K562 (cell line): Measurements from ENCODE around the gene COBLL1. TPM values are rescaled to one million over a fixed set of nuclear protein-coding genes. Genes with fewer than 3 reads are reported as not detected.

Experiments used
- ATAC-seq: fragments of 200-7000 bp; cut with Tn5 transposase; 3 replicates; pipeline ENCODE4 v1.9.1; 2020; ENCODE audit warnings: moderate library complexity
- BruUV-seq: library from RNA; stranded (reverse); fragments of 400-500 nt; replicated peaks from 2 replicates; lab custom pipeline; 2021; lab: Mats Ljungman, UMichigan
- CTCF ChIA-PET: fragments of 300-600 bp; formaldehyde crosslinking; extraction: SDS; loops from one replicate; lab custom pipeline; 2021; ENCODE audit warnings: low intra/inter-chr PET ratio; lab: Yijun Ruan, JAX
- POLR2A ChIA-PET: fragments of 300-600, 350-650 bp; sonication (Branson Sonifier 250); formaldehyde crosslinking; extraction: SDS; loops from one replicate; lab custom pipeline; 2021; ENCODE audit warnings: antibody characterized with exemption, inconsistent platforms; lab: Yijun Ruan, JAX
- DNase-seq, 4 experiments: peaks; one replicate each; pipeline versions ENCODE4 v3.0.0 to v3.0.0-alpha.2; 2011 to 2018; ENCODE audit warnings: low spot score in 3 of 4, mixed read lengths in 3 of 4; ENCODE audit errors: extremely low read depth in 1 of 4
- FAIRE-seq: peaks from 2 replicates; lab custom pipeline; 2011; peaks lifted over from hg19 to GRCh38; lab: Jason Lieb, UNC
- H2AFZ ChIP-seq: 2 replicates; pipeline ENCODE4 v1.6.0; 2011; ENCODE audit warnings: low read depth, low read length, control low read depth, inconsistent platforms
- H3K27ac ChIP-seq: fragments of 200-600 bp; 3 replicates; pipeline ENCODE4 v1.8.0; 2011; ENCODE audit warnings: low read depth, mild to moderate bottlenecking, control low read depth, inconsistent platforms, low read length, moderate library complexity, mixed read lengths; ENCODE audit errors: extremely low read depth
- H3K27me3 ChIP-seq, 2 experiments: fragments of 300-600 bp in 1 of 2; 2 replicates in 1 of 2; 3 replicates in 1 of 2; pipeline versions ENCODE4 v1.6.0 to v1.8.0; 2011; ENCODE audit warnings: inconsistent platforms in 2 of 2, low read length in 2 of 2, mild to moderate bottlenecking in 1 of 2, mixed read lengths in 1 of 2, moderate library complexity in 1 of 2; ENCODE audit not compliant: control insufficient read depth in 2 of 2, insufficient read depth in 2 of 2
- H3K36me3 ChIP-seq: fragments of 300-600 bp; 3 replicates; pipeline ENCODE4 v1.8.0; 2011; ENCODE audit warnings: mild to moderate bottlenecking, low read length, inconsistent platforms; ENCODE audit not compliant: control insufficient read depth, insufficient read depth
- H3K4me1 ChIP-seq, 2 experiments: fragments of 200-600 bp in 1 of 2; replicated peaks in 1 of 2; 2 replicates in 1 of 2; 3 replicates in 1 of 2; pipeline versions ENCODE4 v1.5.1 to v1.8.0; 2011; ENCODE audit warnings: inconsistent platforms in 2 of 2, low read length in 2 of 2, mild to moderate bottlenecking in 1 of 2, mixed read lengths in 1 of 2, moderate library complexity in 1 of 2; ENCODE audit not compliant: control insufficient read depth in 2 of 2, insufficient read depth in 2 of 2
- H3K4me2 ChIP-seq: 2 replicates; pipeline ENCODE4 v1.6.1; 2011; ENCODE audit warnings: low read length, control low read depth, inconsistent platforms, mixed read lengths; ENCODE audit not compliant: insufficient read depth
- H3K4me3 ChIP-seq: fragments of 200-600 bp; sonication (generic), shearing (Covaris generic); 2 replicates; pipeline ENCODE4 v1.5.1; 2016; ENCODE audit warnings: control low read depth, inconsistent platforms
- H3K79me2 ChIP-seq: fragments of 200-600 bp; 3 replicates; pipeline ENCODE4 v1.8.0; 2011; ENCODE audit warnings: low read length, inconsistent platforms; ENCODE audit not compliant: control insufficient read depth, insufficient read depth
- H3K9ac ChIP-seq, 2 experiments: 2 replicates each; pipeline versions ENCODE4 v1.6.0 to v1.6.1; 2011; ENCODE audit warnings: low read depth in 2 of 2, low read length in 2 of 2, control low read depth in 1 of 2, inconsistent platforms in 1 of 2, mild to moderate bottlenecking in 1 of 2, mixed read lengths in 1 of 2; ENCODE audit not compliant: insufficient read depth in 1 of 2
- H3K9me1 ChIP-seq: one replicate; pipeline ENCODE4 v1.6.0; 2011; ENCODE audit warnings: inconsistent platforms, mild to moderate bottlenecking, low read length, moderate library complexity; ENCODE audit not compliant: control insufficient read depth, insufficient read depth
- H3K9me3 ChIP-seq: replicated peaks from 2 replicates; pipeline ENCODE4 v1.5.1; 2011; ENCODE audit warnings: low read depth, low read length, inconsistent platforms; ENCODE audit not compliant: control insufficient read depth, insufficient read depth
- H4K20me1 ChIP-seq: replicated peaks from 2 replicates; pipeline ENCODE4 v1.6.1; 2011; ENCODE audit warnings: low read length, inconsistent platforms, mixed read lengths; ENCODE audit not compliant: control insufficient read depth, insufficient read depth
- CBX1 ChIP-seq: sonication (generic); IDR thresholded peaks from 2 replicates; pipeline ENCODE4 v1.6.1; 2016; ENCODE audit warnings: antibody characterized with exemption, low read depth, mild to moderate bottlenecking
- CBX2 ChIP-seq: fragments of 200-600 bp; sonication (generic); IDR thresholded peaks from one replicate; pipeline ENCODE4 v1.6.1; 2012; ENCODE audit warnings: mild to moderate bottlenecking, low read length, inconsistent platforms; ENCODE audit not compliant: insufficient read depth, poor library complexity, severe bottlenecking
- CHAMP1 ChIP-seq: fragments of 450-650 bp; IDR thresholded peaks from 2 replicates; pipeline ENCODE4 v1.6.1; 2016; ENCODE audit warnings: mild to moderate bottlenecking
- E2F3 ChIP-seq: fragments of 250-450 bp; sonication (Bioruptor Pico); IDR thresholded peaks from 2 replicates; pipeline ENCODE4 v1.4.0; 2020; ENCODE audit warnings: mild to moderate bottlenecking
- ETV1 ChIP-seq: fragments of 450-650 bp; conservative IDR thresholded peaks from 2 replicates; pipeline ENCODE4 v1.6.1; 2016; ENCODE audit warnings: missing genetic modification characterization, control low read depth, low read depth, missing compliant biosample characterization
- NR2C2 ChIP-seq, 2 experiments: fragments of 200-800 bp in 1 of 2; sonication (Bioruptor generic) in 1 of 2; sonication (generic) in 1 of 2; formaldehyde crosslinking in 1 of 2; IDR thresholded peaks; 2 replicates each; pipeline versions ENCODE4 v1.6.1 to v1.8.0; 2016 to 2022; ENCODE audit warnings: mild to moderate bottlenecking in 1 of 2, missing compliant biosample characterization in 1 of 2, missing genetic modification characterization in 1 of 2, missing genetic modification reagents in 1 of 2
- SIN3A ChIP-seq, 2 experiments: fragments of 150-350 bp in 1 of 2; IDR thresholded peaks; 2 replicates each; pipeline ENCODE4 v1.6.1; 2011 to 2016; ENCODE audit warnings: borderline replicate concordance in 2 of 2, low read depth in 2 of 2, low read length in 2 of 2, mild to moderate bottlenecking in 2 of 2, moderate library complexity in 2 of 2; ENCODE audit not compliant: control insufficient read depth in 1 of 2
- SMAD1 ChIP-seq: fragments of 150-350 bp; IDR thresholded peaks from 2 replicates; pipeline ENCODE4 v1.6.1; 2014; ENCODE audit warnings: low read length, low read depth; ENCODE audit not compliant: partially characterized antibody
- STAG1 ChIP-seq: sonication (generic); formaldehyde crosslinking; IDR thresholded peaks from 2 replicates; pipeline ENCODE4 v1.5.0; 2020; ENCODE audit warnings: missing genetic modification reagents, borderline replicate concordance
- TSC22D4 ChIP-seq: fragments of 450-650 bp; IDR thresholded peaks from 2 replicates; pipeline ENCODE4 v1.6.1; 2016; ENCODE audit warnings: missing genetic modification characterization, missing biosample characterization, control low read depth
- ZC3H11A ChIP-seq: IDR thresholded peaks from 2 replicates; pipeline ENCODE4 v1.6.1; 2012; ENCODE audit warnings: low read depth, low read length, improper control_type of control experiment
- ZNF23 ChIP-seq: fragments of 250-450 bp; sonication (Bioruptor Pico); IDR thresholded peaks from 2 replicates; pipeline ENCODE4 v1.4.0; 2020; ENCODE audit warnings: mild to moderate bottlenecking
- ZNF277 ChIP-seq: fragments of 250-450 bp; sonication (Bioruptor Pico); IDR thresholded peaks from 2 replicates; pipeline ENCODE4 v1.8.0; 2022; ENCODE audit warnings: inconsistent platforms, mild to moderate bottlenecking, moderate library complexity, borderline replicate concordance
- WGBS: fragments of 100-300 bp; shearing (Covaris generic); methylation state at CpG from one replicate; pipeline ENCODE4 v1.1.6; 2016; ENCODE audit warnings: low coverage, mixed read lengths; ENCODE audit not compliant: insufficient coverage; ENCODE audit errors: missing lambda C conversion rate; 5-methylcytosine and 5-hydroxymethylcytosine counted together
- in situ Hi-C: fragments of 300-500 bp; cut with MboI; formaldehyde crosslinking; loops from 4 replicates; pipeline ENCODE4 v1.15.0; 2018; ENCODE audit warnings: inconsistent platforms, mixed read lengths
- intact Hi-C: fragments of 100-400 bp; cut with micrococcal nuclease; formaldehyde crosslinking; loops from 2 replicates; pipeline ENCODE4 v1.14.2; 2022
- polyA plus RNA-seq, 8 experiments: library from polyadenylated mRNA; depleted of rRNA in 4 of 8; stranded (reverse) in 5 of 8; unstranded in 3 of 8; fragments of >200 nt; fragmentation: Nextera tagmentation in 2 of 8; fragmentation: Illumina TruSeq in 1 of 8; extraction: Ambion mirVana in 2 of 8; extraction: Trizol in 1 of 8; gene quantifications; 2 replicates each; pipeline versions ENCODE4 v1.2.1 to v1.2.3, GENCODE V29; 2011 to 2014; ENCODE audit warnings: inconsistent platforms in 1 of 8, missing spikeins in 1 of 8
- total RNA-seq, 7 experiments: library from RNA; depleted of rRNA in 6 of 7; stranded (reverse); fragments of >200 nt in 6 of 7; fragmentation: Illumina TruSeq in 2 of 7; extraction: Trizol in 2 of 7; gene quantifications; 2 replicates each; pipeline versions ENCODE4 v1.2.1 to v1.2.3, GENCODE V29; 2011 to 2021; ENCODE audit warnings: low replicate concordance in 1 of 7
- TF ChIP-seq, protein P1 (sequence below): fragments of 250-450 bp; sonication (Bioruptor Pico); IDR thresholded peaks from 2 replicates; pipeline ENCODE4 v1.5.0; 2021

Gene COBLL1
- total and polyA plus RNA-seq, 9 of the 15 experiments (the other 6 are each of a cell fraction or from before 2014, with no cell fraction given): 0.07 to 1.6 (median 0.71) TPM

DNA sequence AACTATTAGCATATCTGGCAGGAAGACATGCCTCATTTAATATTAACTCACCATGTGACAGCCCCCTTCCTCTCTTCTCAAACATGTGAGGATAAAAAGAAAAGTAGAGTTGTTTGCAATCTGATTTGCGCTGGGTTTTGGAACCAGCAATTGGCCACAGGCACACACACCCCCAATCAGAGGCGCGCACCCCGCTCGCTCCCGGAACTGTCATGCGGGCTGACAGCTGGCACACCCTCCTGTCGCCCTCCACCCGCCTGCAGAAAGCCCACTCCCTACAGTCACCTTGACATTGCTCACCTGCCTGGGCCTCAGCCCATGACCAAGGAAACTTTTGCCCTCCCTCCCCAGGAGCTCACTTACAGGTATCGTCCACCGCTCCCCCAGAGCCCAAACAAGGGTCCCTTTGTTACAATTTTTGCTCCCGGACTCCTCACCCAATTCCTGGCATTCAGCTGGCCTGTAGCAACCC is 1.1 kb downstream of the COBLL1 start:
- no TSS peak for BruUV-seq
- no peaks in the 10 kb centered on the region for H3K79me2 ChIP-seq
- H3K27ac ChIP-seq: no peak overlapping the region
- H3K4me3 ChIP-seq: no peak overlapping the region
- no peaks in the 10 kb centered on the region for H3K9me1 ChIP-seq
- intact Hi-C loops: no loop called here
- peaks cover 0 to 19% of the 10 kb centered on the region in 2 experiments; a peak in 2 of 5 replicates for H3K4me1 ChIP-seq
- FAIRE-seq (no peak), ATAC-seq (no peak), DNase-seq (no peak)
- ChIA-PET CTCF (no interaction called here), POLR2A (no interaction called here)
- in situ Hi-C loops: no loop called here
- H3K36me3 ChIP-seq: no peaks in the 10 kb centered on the region
- H3K27me3 ChIP-seq: no peaks in the 10 kb centered on the region
- no peaks in the 10 kb centered on the region for H3K9me3 ChIP-seq
- no peak overlapping the region for H3K9ac ChIP-seq
- H4K20me1 ChIP-seq: no peaks in the 10 kb centered on the region
- H2AFZ ChIP-seq: no peak overlapping the region
- H3K4me2 ChIP-seq: no peak overlapping the region
- TF ChIP-seq CBX1: no peak
- no peak for TF ChIP-seq STAG1
- no peak for TF ChIP-seq ETV1
- TF ChIP-seq ZNF23 (CRISPR knock-in tag): no peak
- no peak for TF ChIP-seq ZNF277 (CRISPR knock-in tag)
- no peak for TF ChIP-seq E2F3 (CRISPR knock-in tag)
- TF ChIP-seq CHAMP1: no peak
- no peak for TF ChIP-seq SMAD1
- no peak for TF ChIP-seq ZC3H11A
- TF ChIP-seq TSC22D4: no peak
- TF ChIP-seq NR2C2 (CRISPR knock-in tag; IDR thresholded peaks at IDR 0.05): no peak
- TF ChIP-seq NR2C2 (tag; IDR thresholded peaks at IDR 0.05): no peak
- TF ChIP-seq, protein P1, sequence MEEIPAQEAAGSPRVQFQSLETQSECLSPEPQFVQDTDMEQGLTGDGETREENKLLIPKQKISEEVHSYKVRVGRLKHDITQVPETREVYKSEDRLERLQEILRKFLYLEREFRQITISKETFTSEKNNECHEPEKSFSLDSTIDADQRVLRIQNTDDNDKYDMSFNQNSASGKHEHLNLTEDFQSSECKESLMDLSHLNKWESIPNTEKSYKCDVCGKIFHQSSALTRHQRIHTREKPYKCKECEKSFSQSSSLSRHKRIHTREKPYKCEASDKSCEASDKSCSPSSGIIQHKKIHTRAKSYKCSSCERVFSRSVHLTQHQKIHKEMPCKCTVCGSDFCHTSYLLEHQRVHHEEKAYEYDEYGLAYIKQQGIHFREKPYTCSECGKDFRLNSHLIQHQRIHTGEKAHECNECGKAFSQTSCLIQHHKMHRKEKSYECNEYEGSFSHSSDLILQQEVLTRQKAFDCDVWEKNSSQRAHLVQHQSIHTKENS (CRISPR knock-in tag): no peak
- no peak for TF ChIP-seq SIN3A (IDR thresholded peaks at IDR 0.05; ENCODE audit: borderline replicate concordance in 2 of 2, control insufficient read depth in 1 of 2, low read depth in 2 of 2, low read length in 2 of 2)
- TF ChIP-seq CBX2: no peak
- WGBS: 26% methylated on average over 12 of the region's 12 CpGs
